Activated CD4-positive, alpha-beta T cell treated with anti-CD3 and anti-CD28 coated beads, Interleukin-2, amount 10 ng/mL, durations not matched to agents 24 days and 14 days (primary cell): ENCODE measurements around the gene DNAH3. TPM values are rescaled to one million over a fixed set of nuclear protein-coding genes. Genes with fewer than 3 reads are reported as not detected.
"Not testable (repeated sequence)": the region's sequence is repeated elsewhere in the genome, so short reads cannot be mapped to it uniquely, and the experiment has no call there.

Source experiments
- DNase-seq: peaks from one replicate; pipeline ENCODE4 v3.0.0; 2022
- H3K27ac Mint-ChIP-seq: one replicate; pipeline ENCODE4 v1.8.0; 2022; ENCODE audit warnings: mild to moderate bottlenecking, mixed read lengths
- H3K27me3 Mint-ChIP-seq: one replicate; pipeline ENCODE4 v1.8.0; 2022; ENCODE audit warnings: mixed read lengths
- H3K36me3 Mint-ChIP-seq: one replicate; pipeline ENCODE4 v1.8.0; 2022; ENCODE audit warnings: low read depth, mild to moderate bottlenecking, mixed read lengths
- H3K4me1 Mint-ChIP-seq: one replicate; pipeline ENCODE4 v1.8.0; 2021; ENCODE audit warnings: mixed read lengths
- H3K4me3 Mint-ChIP-seq: one replicate; pipeline ENCODE4 v1.8.0; 2022; ENCODE audit warnings: mild to moderate bottlenecking, moderate library complexity, mixed read lengths
- H3K9me3 Mint-ChIP-seq: one replicate; pipeline ENCODE4 v1.8.0; 2021; ENCODE audit warnings: mixed read lengths
- intact Hi-C: fragments of 100-400 bp; cut with micrococcal nuclease; formaldehyde crosslinking; loops from one replicate; pipeline ENCODE4 v1.15.1; 2023
- total RNA-seq: library from RNA; stranded (reverse); gene quantifications from 2 replicates; pipeline ENCODE4 v1.2.3, GENCODE V29; 2022

Gene DNAH3
- total RNA-seq, 1 donor from 2014 or later: not detected

GRCh38 chr16:21162661-21163151 is 12.1 kb upstream of the DNAH3 start:
- Mint-ChIP-seq H3K9me3 (no peaks in the 10 kb centered on the region), H3K27ac (no peak overlapping the region), H3K4me3 (no peak overlapping the region), H3K36me3 (peaks cover 23% of the 10 kb centered on the region), H3K4me1 (peaks cover 14% of the 10 kb centered on the region), H3K27me3 (no peaks in the 10 kb centered on the region)
- DNase-seq: no peak
- intact Hi-C loops: no loop called here

- peaks cover 23% of the 10 kb centered on the region for H3K36me3 Mint-ChIP-seq
- peaks cover 14% of the 10 kb centered on the region for H3K4me1 Mint-ChIP-seq
- H3K9me3 Mint-ChIP-seq: no peaks in the 10 kb centered on the region
- no peak overlapping the region for H3K27ac Mint-ChIP-seq
- no peak overlapping the region for H3K4me3 Mint-ChIP-seq
- intact Hi-C loops: no loop called here
- no peaks in the 10 kb centered on the region for H3K27me3 Mint-ChIP-seq
- no peak for DNase-seq
Measured at GRCh38 chr16:21161211-21161610, 10.6 kb upstream of the DNAH3 start.

- H3K9me3 Mint-ChIP-seq: no peaks in the 10 kb centered on the region
- H3K27ac Mint-ChIP-seq: no peak overlapping the region
- H3K27me3 Mint-ChIP-seq: no peaks in the 10 kb centered on the region
- DNase-seq: no peak
- intact Hi-C loops: no loop called here
- peaks cover 14% of the 10 kb centered on the region for H3K4me1 Mint-ChIP-seq
- peaks cover 21% of the 10 kb centered on the region for H3K36me3 Mint-ChIP-seq
- H3K4me3 Mint-ChIP-seq: no peak overlapping the region
Measured at GRCh38 chr16:21160276-21160675, 9.6 kb upstream of the DNAH3 start.

- H3K4me3 Mint-ChIP-seq: peak overlapping the region; percentile 91
- no peaks in the 10 kb centered on the region for H3K9me3 Mint-ChIP-seq
- peak; percentile 74 for DNase-seq
- peak overlapping the region; percentile 61 for H3K27ac Mint-ChIP-seq
- intact Hi-C loops: loop anchor here (2.0 to 10.0 kb wide), 3 partner anchors 115 to 395 kb away; partner anchors contain the start of gene CRYM
- H3K4me1 Mint-ChIP-seq: peaks cover 14% of the 10 kb centered on the region
- peaks cover 20% of the 10 kb centered on the region for H3K36me3 Mint-ChIP-seq
- no peaks in the 10 kb centered on the region for H3K27me3 Mint-ChIP-seq
Measured at GRCh38 chr16:21159281-21159951, 8.8 kb upstream of the DNAH3 start.

GRCh38 chr16:21158208-21159110 is 7.8 kb upstream of the DNAH3 start, which contains the start of gene LDAF1:
Gene LDAF1, plus strand, starts transcription at chr16:21158674. Its CDS starts 2,509 bp downstream, at chr16:21161183.
- Mint-ChIP-seq H3K27ac (peak within 1 kb of the TSS; percentile 61), H3K4me3 (peak within 1 kb of the TSS; percentile 91), H3K27me3 (no peaks in the 10 kb centered on the region), H3K4me1 (peaks cover 14% of the 10 kb centered on the region), H3K9me3 (no peaks in the 10 kb centered on the region), H3K36me3 (peaks cover 16% of the 10 kb centered on the region)
- peak; percentile 96 for DNase-seq
- intact Hi-C loops: loop anchor here (2.0 to 10.0 kb wide), 3 partner anchors 116 to 396 kb away; partner anchors contain the start of gene CRYM

GRCh38 chr16:21157632-21158031 is 7.0 kb upstream of the DNAH3 start:
- no peak overlapping the region for H3K27ac Mint-ChIP-seq
- no peaks in the 10 kb centered on the region for H3K27me3 Mint-ChIP-seq
- H3K9me3 Mint-ChIP-seq: no peaks in the 10 kb centered on the region
- intact Hi-C loops: loop anchor here (2.0 to 10.0 kb wide), 3 partner anchors 117 to 397 kb away; partner anchors contain the start of gene CRYM
- DNase-seq: no peak
- H3K4me1 Mint-ChIP-seq: peaks cover 14% of the 10 kb centered on the region
- peak overlapping the region; percentile 91 for H3K4me3 Mint-ChIP-seq
- peaks cover 12% of the 10 kb centered on the region for H3K36me3 Mint-ChIP-seq

- Mint-ChIP-seq H3K4me1 (peaks cover 14% of the 10 kb centered on the region), H3K27me3 (no peaks in the 10 kb centered on the region), H3K4me3 (no peak overlapping the region), H3K36me3 (peaks cover 9% of the 10 kb centered on the region), H3K9me3 (no peaks in the 10 kb centered on the region), H3K27ac (no peak overlapping the region)
- DNase-seq: peak; percentile 65
- intact Hi-C loops: loop anchor here (10.0 kb wide), 2 partner anchors 118 to 398 kb away; partner anchors contain the start of gene CRYM
Measured at GRCh38 chr16:21156767-21157467, 6.3 kb upstream of the DNAH3 start.

- peaks cover 14% of the 10 kb centered on the region for H3K4me1 Mint-ChIP-seq
- H3K36me3 Mint-ChIP-seq, H3K4me3 Mint-ChIP-seq, H3K27me3 Mint-ChIP-seq, H3K9me3 Mint-ChIP-seq, H3K27ac Mint-ChIP-seq, DNase-seq: not testable (repeated sequence)
- intact Hi-C loops: loop anchor here (10.0 kb wide), 2 partner anchors 119 to 399 kb away; partner anchors contain the start of gene CRYM
Measured at GRCh38 chr16:21156011-21156410, 5.4 kb upstream of the DNAH3 start.

GRCh38 chr16:21153124-21153729 is 2.6 kb upstream of the DNAH3 start:
- not testable (repeated sequence) for H3K27ac Mint-ChIP-seq, DNase-seq, H3K36me3 Mint-ChIP-seq, H3K4me1 Mint-ChIP-seq, H3K4me3 Mint-ChIP-seq, H3K9me3 Mint-ChIP-seq
- intact Hi-C loops: loop anchor here (10.0 kb wide), 2 partner anchors 122 to 402 kb away; partner anchors contain the start of gene CRYM
- peaks cover 14% of the 10 kb centered on the region for H3K27me3 Mint-ChIP-seq

GRCh38 chr16:21152160-21153030 is 1.7 kb upstream of the DNAH3 start:
- not testable (repeated sequence) for H3K4me3 Mint-ChIP-seq, H3K27ac Mint-ChIP-seq, H3K4me1 Mint-ChIP-seq, H3K36me3 Mint-ChIP-seq, DNase-seq, H3K9me3 Mint-ChIP-seq
- peaks cover 18% of the 10 kb centered on the region for H3K27me3 Mint-ChIP-seq
- intact Hi-C loops: loop anchor here (10.0 kb wide), 2 partner anchors 122 to 402 kb away; partner anchors contain the start of gene CRYM

- H3K4me3 Mint-ChIP-seq: no peak overlapping the region
- H3K27ac Mint-ChIP-seq: no peak overlapping the region
- no peaks in the 10 kb centered on the region for H3K4me1 Mint-ChIP-seq
- no peak for DNase-seq
- intact Hi-C loops: no loop called here
- no peaks in the 10 kb centered on the region for H3K36me3 Mint-ChIP-seq
- peaks cover 21% of the 10 kb centered on the region for H3K27me3 Mint-ChIP-seq
- H3K9me3 Mint-ChIP-seq: no peaks in the 10 kb centered on the region
Measured at GRCh38 chr16:21145738-21146137, 4.9 kb downstream of the DNAH3 start.

GRCh38 chr16:21134053-21134452 is 16.6 kb downstream of the DNAH3 start:
- no peaks in the 10 kb centered on the region for H3K9me3 Mint-ChIP-seq

More at GRCh38 chr16:21134053-21134452, 16.6 kb downstream of the DNAH3 start:
- Mint-ChIP-seq H3K27ac (no peak overlapping the region), H3K27me3 (peaks cover 1% of the 10 kb centered on the region), H3K4me3 (no peak overlapping the region), H3K4me1 (no peaks in the 10 kb centered on the region), H3K36me3 (no peaks in the 10 kb centered on the region)
- intact Hi-C loops: no loop called here
- no peak for DNase-seq
